ENCODE data around the gene GHDC. TPM values are rescaled to one million over a fixed set of nuclear protein-coding genes. Genes with fewer than 3 reads are reported as not detected.

GHDC gene
- total RNA-seq, 3 donors from 2014 or later, result 21.9 to 22.2 (median 22.0) TPM

DNA sequence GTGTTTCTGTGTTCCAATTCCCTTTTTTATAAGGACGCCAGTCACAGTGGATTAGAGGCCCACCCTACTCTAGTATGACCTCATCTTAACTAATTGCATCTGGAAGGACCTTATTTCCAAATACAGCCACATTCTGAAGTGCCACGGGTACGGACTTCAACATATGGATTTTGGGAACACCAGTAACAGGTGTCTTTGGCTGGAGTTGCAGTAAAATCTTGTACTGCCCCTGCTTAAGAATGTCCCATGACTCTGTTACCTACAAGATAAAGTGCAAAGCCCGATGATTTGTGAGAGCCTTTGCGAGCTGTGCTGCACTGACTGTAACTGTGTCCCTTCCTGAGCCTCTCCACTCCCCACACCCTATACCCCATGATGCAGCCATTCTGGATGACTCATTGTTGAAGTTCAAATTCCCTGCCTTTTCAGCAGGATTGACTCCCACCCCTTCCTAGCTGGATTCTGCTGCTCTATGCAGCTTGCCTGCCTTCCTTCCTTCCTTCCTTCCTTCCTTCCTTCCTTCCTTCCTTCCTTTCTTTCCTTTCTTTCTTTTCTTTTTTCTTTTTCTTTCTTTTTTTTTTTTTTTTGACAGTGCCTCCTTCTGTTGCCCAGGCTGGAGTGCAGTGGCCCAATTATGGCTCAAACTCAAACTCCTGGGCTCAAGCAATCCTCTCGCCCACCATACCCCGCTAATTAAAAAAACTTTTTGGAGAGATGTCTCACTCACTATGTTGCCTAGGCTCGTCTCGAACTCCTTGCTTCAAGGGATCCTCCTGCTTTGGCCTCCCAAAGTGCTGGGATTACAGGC lies 11.2 kb downstream of the GHDC start:
- peak; percentile 34 for ATAC-seq
- TF ChIP-seq, protein P1, sequence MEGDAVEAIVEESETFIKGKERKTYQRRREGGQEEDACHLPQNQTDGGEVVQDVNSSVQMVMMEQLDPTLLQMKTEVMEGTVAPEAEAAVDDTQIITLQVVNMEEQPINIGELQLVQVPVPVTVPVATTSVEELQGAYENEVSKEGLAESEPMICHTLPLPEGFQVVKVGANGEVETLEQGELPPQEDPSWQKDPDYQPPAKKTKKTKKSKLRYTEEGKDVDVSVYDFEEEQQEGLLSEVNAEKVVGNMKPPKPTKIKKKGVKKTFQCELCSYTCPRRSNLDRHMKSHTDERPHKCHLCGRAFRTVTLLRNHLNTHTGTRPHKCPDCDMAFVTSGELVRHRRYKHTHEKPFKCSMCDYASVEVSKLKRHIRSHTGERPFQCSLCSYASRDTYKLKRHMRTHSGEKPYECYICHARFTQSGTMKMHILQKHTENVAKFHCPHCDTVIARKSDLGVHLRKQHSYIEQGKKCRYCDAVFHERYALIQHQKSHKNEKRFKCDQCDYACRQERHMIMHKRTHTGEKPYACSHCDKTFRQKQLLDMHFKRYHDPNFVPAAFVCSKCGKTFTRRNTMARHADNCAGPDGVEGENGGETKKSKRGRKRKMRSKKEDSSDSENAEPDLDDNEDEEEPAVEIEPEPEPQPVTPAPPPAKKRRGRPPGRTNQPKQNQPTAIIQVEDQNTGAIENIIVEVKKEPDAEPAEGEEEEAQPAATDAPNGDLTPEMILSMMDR (IDR thresholded peaks at IDR 0.05), result no peak
- no peak overlapping the region for H3K4me3 ChIP-seq
- peaks cover 32% of the 10 kb centered on the region for H3K4me1 ChIP-seq (ENCODE audit: low read depth)
- no peaks in the 10 kb centered on the region for H3K36me3 ChIP-seq (ENCODE audit: low read depth)
- no peaks in the 10 kb centered on the region for H3K9me3 ChIP-seq
- intact Hi-C loops (cut with DNase I, micrococcal nuclease), result no loop called here
- no peak for DNase-seq

DNA sequence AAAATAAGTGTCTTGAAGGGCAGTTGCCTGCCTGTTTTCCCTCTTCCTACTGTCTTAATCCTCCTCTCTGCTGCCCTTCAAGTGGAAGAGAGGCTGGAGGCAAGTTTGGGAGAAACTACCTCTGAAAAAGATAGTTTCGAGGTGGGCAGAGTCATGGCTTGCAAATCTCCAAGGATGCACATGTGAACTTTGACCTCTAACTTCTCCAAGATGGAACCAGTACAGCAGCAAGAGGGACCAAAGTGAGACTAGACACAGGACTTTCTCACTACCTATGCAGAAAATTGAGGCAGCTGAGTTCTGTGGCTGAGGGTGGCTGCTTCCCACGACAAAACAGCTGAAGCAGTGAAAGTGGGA lies 12.5 kb downstream of the GHDC start:
- ATAC-seq (no peak), DNase-seq (no peak)
- no peaks in the 10 kb centered on the region for H3K9me3 ChIP-seq
- intact Hi-C loops (cut with DNase I, micrococcal nuclease), result no loop called here
- H3K36me3 ChIP-seq (ENCODE audit: low read depth), result no peaks in the 10 kb centered on the region
- peaks cover 32% of the 10 kb centered on the region for H3K4me1 ChIP-seq (ENCODE audit: low read depth)
- no peak overlapping the region for H3K4me3 ChIP-seq
- TF ChIP-seq, protein P1 (IDR thresholded peaks at IDR 0.05), result no peak

DNA sequence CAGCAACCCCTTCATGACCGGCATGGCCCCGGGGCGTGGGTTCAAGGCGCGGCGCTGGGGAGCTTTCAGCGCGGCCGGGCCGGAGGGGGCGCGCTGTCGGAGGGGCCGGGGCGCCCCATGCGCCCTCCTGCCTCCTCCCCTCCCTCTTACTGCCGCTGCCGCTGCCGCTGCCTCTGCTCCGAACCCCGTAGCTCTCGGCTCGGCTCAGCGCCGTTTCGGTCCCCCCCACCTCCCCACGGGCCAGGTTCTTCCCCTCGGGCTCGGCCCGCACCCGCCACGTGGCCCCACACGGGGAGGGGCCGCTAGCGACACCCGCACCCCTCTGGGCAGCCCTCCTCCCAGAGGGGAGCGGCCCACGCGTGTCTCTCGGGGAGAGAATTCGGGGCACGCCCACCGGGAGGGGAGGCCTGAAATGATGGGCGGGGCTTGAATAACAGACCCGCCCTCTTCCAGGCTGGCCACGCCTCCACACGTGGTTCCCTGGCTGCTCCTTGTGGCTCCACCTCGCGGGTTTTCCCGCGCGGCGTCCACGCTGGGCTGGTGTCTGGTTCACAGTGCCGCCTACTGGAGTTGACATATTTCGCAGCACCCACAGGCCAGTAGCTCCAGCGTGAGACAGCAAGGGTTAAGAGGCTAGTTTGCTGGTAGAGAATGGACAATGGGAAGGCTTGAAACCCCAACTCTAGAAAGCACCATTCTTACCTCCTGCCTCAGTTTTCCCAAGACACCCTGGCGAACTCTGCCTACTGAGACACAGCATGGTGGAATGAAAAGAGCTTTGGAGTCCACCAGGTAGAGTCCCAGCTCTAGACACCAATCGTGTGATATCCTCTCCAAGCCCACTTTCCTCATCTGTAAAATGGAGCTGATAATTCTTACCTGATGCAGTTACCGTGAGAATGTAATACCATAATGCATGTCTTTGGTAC lies 13.1 kb downstream of the GHDC start, which contains the start of gene KCNH4:
KCNH4 (minus strand) TSS at position 221 of the 929 bp plus-strand sequence; CDS start at position 24, 197 bp downstream.
- TF ChIP-seq, protein P1 (IDR thresholded peaks at IDR 0.05), result peak; percentile 19
- DNase-seq (peak; percentile 79 to 89 (median 82)), ATAC-seq (peak; percentile 60)
- Histone ChIP-seq H3K4me3 (no peak within 1 kb of the TSS), H3K9me3 (no peaks in the 10 kb centered on the region), H3K4me1 (ENCODE audit: low read depth) (peaks cover 32% of the 10 kb centered on the region), H3K36me3 (ENCODE audit: low read depth) (no peaks in the 10 kb centered on the region)
- intact Hi-C loops (cut with DNase I, micrococcal nuclease), result no loop called here

DNA sequence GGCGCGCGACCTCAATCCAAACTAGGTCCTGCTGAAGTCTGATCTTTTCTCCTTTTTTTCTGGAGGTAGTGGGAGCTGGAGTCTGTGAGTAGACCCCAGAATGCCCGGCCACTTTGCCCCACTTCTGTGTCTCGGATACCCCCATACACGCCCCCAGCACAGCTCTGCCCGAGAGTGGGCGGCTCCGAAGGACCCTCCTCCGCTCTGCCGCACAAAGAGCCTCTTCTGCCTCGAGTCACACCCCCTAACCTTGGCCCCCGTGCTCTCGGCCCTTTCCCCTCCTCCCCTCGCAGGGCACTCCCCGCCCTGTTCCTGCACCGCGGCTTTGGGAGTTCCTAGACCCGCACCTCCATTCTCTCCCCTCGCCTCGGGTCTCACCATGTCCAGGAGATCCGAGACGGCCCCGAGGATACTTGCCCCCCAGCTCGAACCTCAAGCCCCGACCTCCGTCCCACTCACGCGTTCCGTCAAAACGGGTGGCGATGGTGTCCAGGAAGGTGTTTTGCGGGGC lies 13.8 kb downstream of the GHDC start:
- no peaks in the 10 kb centered on the region for H3K9me3 ChIP-seq
- intact Hi-C loops (cut with DNase I, micrococcal nuclease), result no loop called here
- H3K4me3 ChIP-seq, result no peak overlapping the region
- DNase-seq (no peak), ATAC-seq (no peak)
- peaks cover 32% of the 10 kb centered on the region for H3K4me1 ChIP-seq (ENCODE audit: low read depth)
- no peaks in the 10 kb centered on the region for H3K36me3 ChIP-seq (ENCODE audit: low read depth)
- TF ChIP-seq, protein P1 (IDR thresholded peaks at IDR 0.05), result no peak

DNA sequence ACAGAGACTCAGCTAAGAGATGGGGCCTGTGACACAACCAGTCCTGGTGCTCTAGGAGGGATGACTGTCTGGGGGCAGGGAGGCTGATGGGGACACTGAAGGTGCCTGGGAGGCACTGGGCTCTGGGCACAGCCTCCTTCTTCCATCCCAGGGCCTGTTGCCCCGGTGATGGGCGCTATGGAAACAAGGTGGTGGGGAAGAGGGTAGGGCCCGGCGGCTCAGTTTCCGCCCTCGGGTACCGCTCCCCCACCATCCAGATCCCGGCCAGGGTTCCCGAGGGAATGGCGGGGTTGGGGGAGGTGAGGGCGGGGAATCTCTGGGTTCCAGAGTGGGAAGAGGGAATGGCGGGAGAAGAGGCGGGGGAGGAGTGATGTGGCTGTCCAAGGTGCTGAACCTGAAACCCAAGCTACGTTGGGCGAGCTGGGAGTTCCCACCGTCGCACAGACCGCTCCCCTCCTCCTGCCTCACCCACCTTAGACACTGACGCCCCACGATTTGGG lies 14.3 kb downstream of the GHDC start:
- H3K4me3 ChIP-seq, result no peak overlapping the region
- H3K9me3 ChIP-seq, result no peaks in the 10 kb centered on the region
- TF ChIP-seq, protein P1 (IDR thresholded peaks at IDR 0.05), result no peak
- intact Hi-C loops (cut with DNase I, micrococcal nuclease), result no loop called here
- DNase-seq (peak in 2 of 3 donors; percentile 57 to 63), ATAC-seq (no peak)
- H3K4me1 ChIP-seq (ENCODE audit: low read depth), result peaks cover 31% of the 10 kb centered on the region
- no peaks in the 10 kb centered on the region for H3K36me3 ChIP-seq (ENCODE audit: low read depth)
